Esophagus muscularis mucosa (tissue), 4 donors: ENCODE results near the gene AHRR. TPM values are rescaled to one million over a fixed set of nuclear protein-coding genes. Genes with fewer than 3 reads are reported as not detected.

Experiments used
- DNase-seq: peaks from one replicate; pipeline ENCODE4 v3.0.0-alpha.2; 2017; ENCODE audit errors: extremely low spot score
- H3K27ac ChIP-seq, 4 donors: fragments of 200-600 bp; sonication (generic); replicated peaks in 1 of 4; 1 replicate in 3 of 4; 2 replicates in 1 of 4; pipeline ENCODE4 v1.5.1; 2016 to 2019; ENCODE audit warnings: mild to moderate bottlenecking in 1 of 4
- H3K27me3 ChIP-seq, 4 donors: fragments of 200-600 bp; sonication (generic); one replicate each; pipeline versions ENCODE4 v1.5.1 to v1.6.0; 2016 to 2019
- H3K36me3 ChIP-seq, 4 donors: fragments of 200-600 bp; sonication (generic); one replicate each; pipeline ENCODE4 v1.5.1; 2016 to 2019
- H3K4me1 ChIP-seq, 4 donors: fragments of 200-600 bp; sonication (generic); one replicate each; pipeline ENCODE4 v1.5.1; 2016 to 2019
- H3K4me3 ChIP-seq, 4 donors: fragments of 200-600 bp; sonication (generic); 1 replicate in 2 of 4; 2 replicates in 2 of 4; pipeline ENCODE4 v1.5.1; 2016 to 2019; ENCODE audit warnings: mild to moderate bottlenecking in 4 of 4, moderate library complexity in 1 of 4
- H3K9me3 ChIP-seq, 4 donors: fragments of 200-600 bp; sonication (generic); 1 replicate in 3 of 4; 2 replicates in 1 of 4; pipeline ENCODE4 v1.5.1; 2016 to 2019
- CTCF ChIP-seq, 3 experiments: fragments of 200-600 bp in 2 of 3; fragments of 450-650 bp in 1 of 3; sonication (generic) in 2 of 3; IDR thresholded peaks; one replicate each; pipeline ENCODE4 v1.5.1; 2017 to 2019; ENCODE audit warnings: antibody characterized with exemption in 3 of 3, mild to moderate bottlenecking in 2 of 3, moderate library complexity in 1 of 3
- EP300 ChIP-seq: sonication (generic); formaldehyde crosslinking; IDR thresholded peaks from one replicate; pipeline ENCODE4 v1.6.1; 2017; ENCODE audit warnings: antibody characterized with exemption
- POLR2A ChIP-seq: fragments of 450-650 bp; IDR thresholded peaks from one replicate; pipeline ENCODE4 v1.6.1; 2017; ENCODE audit warnings: antibody characterized with exemption, moderate library complexity, mild to moderate bottlenecking, low read depth
- POLR2AphosphoS5 ChIP-seq, 2 donors: sonication (generic); formaldehyde crosslinking; IDR thresholded peaks; one replicate each; pipeline ENCODE4 v1.6.1; 2017; ENCODE audit warnings: antibody characterized with exemption in 2 of 2
- WGBS: methylation state at CpG from one replicate; pipeline ENCODE4 v1.1.5; 2018; 5-methylcytosine and 5-hydroxymethylcytosine counted together
- intact Hi-C: fragments of 100-400 bp; cut with DNase I; formaldehyde crosslinking; loops from one replicate; pipeline ENCODE4 v1.15.1; 2023
- total RNA-seq, 4 donors: library from RNA; depleted of rRNA; stranded (reverse); fragments of >200 nt; gene quantifications; one replicate each; pipeline versions ENCODE4 v1.1.0 to v1.2.1, GENCODE V29; 2016

The AHRR gene
- total RNA-seq, 4 donors from 2014 or later: 0.33 to 5.5 (median 0.86) TPM

GRCh38 chr5:321726-322251 lies 275 bp downstream of the AHRR start:
- no CpG with 5 or more reads among the region's 67 CpGs for WGBS
- Histone ChIP-seq H3K4me3 (peak overlapping the region; percentile 52 to 63 (median 56)), H3K4me1 (peaks cover 17 to 36% (median 26%) of the 10 kb centered on the region in 4 donors), H3K27me3 (peaks cover 0 to 77% (median 25%) of the 10 kb centered on the region in 4 donors), H3K9me3 (no peaks in the 10 kb centered on the region), H3K27ac (no peak overlapping the region), H3K36me3 (peaks cover 0 to 9% (median 6%) of the 10 kb centered on the region in 4 donors)
- intact Hi-C loops: no loop called here
- no peak for DNase-seq
- no peak for TF ChIP-seq POLR2AphosphoS5 (IDR thresholded peaks at IDR 0.05)

- Histone ChIP-seq H3K9me3 (no peaks in the 10 kb centered on the region), H3K27me3 (peaks cover 0 to 74% (median 25%) of the 10 kb centered on the region in 4 donors), H3K4me3 (peak overlapping the region; percentile 52 to 63 (median 56)), H3K36me3 (peaks cover 0 to 3% (median under 1%) of the 10 kb centered on the region in 4 donors), H3K27ac (no peak overlapping the region), H3K4me1 (peaks cover 17 to 33% (median 26%) of the 10 kb centered on the region in 4 donors)
- WGBS: 54% methylated on average over 38 of the region's 56 CpGs
- DNase-seq: no peak
- intact Hi-C loops: no loop called here
- TF ChIP-seq POLR2A (no peak), CTCF (IDR thresholded peaks at IDR 0.05) (no peak), EP300 (no peak), POLR2AphosphoS5 (IDR thresholded peaks at IDR 0.05) (no peak)
These were observed 897 bp downstream of the AHRR start for GRCh38 chr5:322281-322941.

- DNase-seq: no peak
- H3K36me3 ChIP-seq: no peaks in the 10 kb centered on the region
- H3K27me3 ChIP-seq: peaks cover 0 to 71% (median 25%) of the 10 kb centered on the region in 4 donors
- WGBS: 79% methylated on average over 30 of the region's 30 CpGs
- intact Hi-C loops: no loop called here
- TF ChIP-seq POLR2AphosphoS5 (IDR thresholded peaks at IDR 0.05) (no peak), CTCF (IDR thresholded peaks at IDR 0.05) (no peak), POLR2A (no peak), EP300 (no peak)
- H3K27ac ChIP-seq: no peak overlapping the region
- peaks cover 17 to 31% (median 26%) of the 10 kb centered on the region in 4 donors for H3K4me1 ChIP-seq
- H3K9me3 ChIP-seq: no peaks in the 10 kb centered on the region
- H3K4me3 ChIP-seq: peak overlapping the region in 1 of 4 donors; percentile 58
These were observed 1.7 kb downstream of the AHRR start for GRCh38 chr5:322942-323879.

- 84% methylated on average over 23 of the region's 24 CpGs for WGBS
- Histone ChIP-seq H3K9me3 (no peaks in the 10 kb centered on the region), H3K27me3 (peaks cover 0 to 54% (median 25%) of the 10 kb centered on the region in 4 donors), H3K4me3 (no peak overlapping the region), H3K4me1 (peaks cover 17 to 31% (median 26%) of the 10 kb centered on the region in 4 donors), H3K36me3 (no peaks in the 10 kb centered on the region), H3K27ac (no peak overlapping the region)
- intact Hi-C loops: no loop called here
- no peak for DNase-seq
- no peak for TF ChIP-seq EP300
- no peak for TF ChIP-seq CTCF (IDR thresholded peaks at IDR 0.05)
- TF ChIP-seq POLR2A: no peak
- TF ChIP-seq POLR2AphosphoS5 (IDR thresholded peaks at IDR 0.05): no peak
These were observed 3.5 kb downstream of the AHRR start for GRCh38 chr5:324736-325612.
